NT2/D1 (cell line): ENCODE data around the gene TM9SF1.
"Not testable (repeated sequence)": the region's sequence is repeated elsewhere in the genome, so short reads cannot be mapped to it uniquely, and the experiment has no call there.

ENCODE experiments used
- DNase-seq: peaks from one replicate; pipeline ENCODE4 v3.0.0-alpha.2; 2011; ENCODE audit warnings: low read depth, low spot score
- H3K27me3 ChIP-seq: 2 replicates; pipeline ENCODE4 v1.6.0; 2011; ENCODE audit warnings: mild to moderate bottlenecking; ENCODE audit not compliant: insufficient read length, insufficient read depth
- H3K36me3 ChIP-seq: 2 replicates; pipeline ENCODE4 v1.6.1; 2011; ENCODE audit warnings: mild to moderate bottlenecking, low read length, mixed read lengths; ENCODE audit not compliant: insufficient read depth, insufficient read length
- H3K4me1 ChIP-seq: 2 replicates; pipeline ENCODE4 v1.5.1; 2011; ENCODE audit not compliant: insufficient read depth, insufficient read length
- H3K4me3 ChIP-seq: 2 replicates; pipeline ENCODE4 v1.5.1; 2011; ENCODE audit warnings: low read depth; ENCODE audit not compliant: insufficient read length
- H3K9ac ChIP-seq: 2 replicates; pipeline ENCODE4 v1.6.0; 2011; ENCODE audit warnings: low read depth; ENCODE audit not compliant: insufficient read length
- H3K9me3 ChIP-seq: 2 replicates; pipeline ENCODE4 v1.5.1; 2011; ENCODE audit warnings: mild to moderate bottlenecking, low read length; ENCODE audit not compliant: insufficient read depth
- SUZ12 ChIP-seq: IDR thresholded peaks from 2 replicates; pipeline ENCODE4 v1.6.1; 2011; ENCODE audit not compliant: insufficient read length, insufficient read depth; ENCODE audit errors: extremely low read depth
- YY1 ChIP-seq: IDR thresholded peaks from 2 replicates; pipeline ENCODE4 v1.6.1; 2011; ENCODE audit not compliant: insufficient read length, insufficient read depth
- ZNF274 ChIP-seq: IDR thresholded peaks from 2 replicates; pipeline ENCODE4 v1.6.1; 2011; ENCODE audit warnings: mild to moderate bottlenecking, low read depth, low read length

Gene TM9SF1

GRCh38 chr14:24232121-24232644 is 36.9 kb upstream of the TM9SF1 start, which contains the start of gene NEDD8:
Gene NEDD8, minus strand, starts transcription at chr14:24232367. Its CDS starts 100 bp downstream, at chr14:24232267.
- TF ChIP-seq ZNF274: no peak
- TF ChIP-seq SUZ12: no peak
- no peak for TF ChIP-seq YY1
- peak within 1 kb of the TSS; percentile 92 for H3K4me3 ChIP-seq
- H3K27me3 ChIP-seq: no peaks in the 10 kb centered on the region
- peak; percentile 70 for DNase-seq
- H3K36me3 ChIP-seq: peaks cover 47% of the 10 kb centered on the region
- H3K4me1 ChIP-seq: no peaks in the 10 kb centered on the region
- H3K9me3 ChIP-seq: no peaks in the 10 kb centered on the region
- peak within 1 kb of the TSS; percentile 95 for H3K9ac ChIP-seq

- H3K4me1 ChIP-seq: no peaks in the 10 kb centered on the region
- H3K4me3 ChIP-seq: peak overlapping the region; percentile 92
- no peaks in the 10 kb centered on the region for H3K27me3 ChIP-seq
- H3K9me3 ChIP-seq: no peaks in the 10 kb centered on the region
- TF ChIP-seq SUZ12 (no peak), YY1 (no peak)
- peaks cover 40% of the 10 kb centered on the region for H3K36me3 ChIP-seq
- peak overlapping the region; percentile 95 for H3K9ac ChIP-seq
- DNase-seq: no peak
Measured at GRCh38 chr14:24231263-24232120, 36.3 kb upstream of the TM9SF1 start.

GRCh38 chr14:24228902-24229301 is 33.7 kb upstream of the TM9SF1 start:
- no peak overlapping the region for H3K4me3 ChIP-seq
- no peaks in the 10 kb centered on the region for H3K4me1 ChIP-seq
- TF ChIP-seq YY1 (no peak), ZNF274 (no peak), SUZ12 (no peak)
- H3K9ac ChIP-seq: no peak overlapping the region
- H3K27me3 ChIP-seq: no peaks in the 10 kb centered on the region
- no peak for DNase-seq
- H3K36me3 ChIP-seq: peaks cover 20% of the 10 kb centered on the region
- no peaks in the 10 kb centered on the region for H3K9me3 ChIP-seq

GRCh38 chr14:24226473-24226872 is 31.2 kb upstream of the TM9SF1 start:
- DNase-seq: no peak
- no peak overlapping the region for H3K4me3 ChIP-seq
- no peaks in the 10 kb centered on the region for H3K27me3 ChIP-seq
- TF ChIP-seq ZNF274 (no peak), SUZ12 (no peak), YY1 (no peak)
- H3K36me3 ChIP-seq: peaks cover 20% of the 10 kb centered on the region
- no peaks in the 10 kb centered on the region for H3K9me3 ChIP-seq
- no peak overlapping the region for H3K9ac ChIP-seq
- H3K4me1 ChIP-seq: no peaks in the 10 kb centered on the region

GRCh38 chr14:24224618-24225071 is 29.4 kb upstream of the TM9SF1 start:
- TF ChIP-seq YY1 (no peak), ZNF274 (no peak), SUZ12 (no peak)

GRCh38 chr14:24222987-24223386 is 27.7 kb upstream of the TM9SF1 start:
- H3K36me3 ChIP-seq: peaks cover 11% of the 10 kb centered on the region
- H3K27me3 ChIP-seq, H3K4me1 ChIP-seq, H3K4me3 ChIP-seq, H3K9ac ChIP-seq, H3K9me3 ChIP-seq, DNase-seq: not testable (repeated sequence)

More at GRCh38 chr14:24224618-24225071, 29.4 kb upstream of the TM9SF1 start:
- no peak for DNase-seq
- Histone ChIP-seq H3K9ac (no peak overlapping the region), H3K4me3 (no peak overlapping the region), H3K36me3 (peaks cover 19% of the 10 kb centered on the region), H3K4me1 (no peaks in the 10 kb centered on the region), H3K9me3 (no peaks in the 10 kb centered on the region), H3K27me3 (no peaks in the 10 kb centered on the region)

GRCh38 chr14:24219521-24219920 is 24.3 kb upstream of the TM9SF1 start:
- no peak for TF ChIP-seq YY1
- TF ChIP-seq SUZ12: no peak
- TF ChIP-seq ZNF274: no peak
- no peaks in the 10 kb centered on the region for H3K9me3 ChIP-seq
- no peak for DNase-seq
- H3K9ac ChIP-seq: no peak overlapping the region
- no peaks in the 10 kb centered on the region for H3K4me1 ChIP-seq
- peaks cover 18% of the 10 kb centered on the region for H3K36me3 ChIP-seq
- H3K4me3 ChIP-seq: no peak overlapping the region
- H3K27me3 ChIP-seq: no peaks in the 10 kb centered on the region
